ENCODE results near the gene GMIP.
"Not testable (repeated sequence)": the region's sequence is repeated elsewhere in the genome, so short reads cannot be mapped to it uniquely, and the experiment has no call there.

Gene GMIP, protein sequence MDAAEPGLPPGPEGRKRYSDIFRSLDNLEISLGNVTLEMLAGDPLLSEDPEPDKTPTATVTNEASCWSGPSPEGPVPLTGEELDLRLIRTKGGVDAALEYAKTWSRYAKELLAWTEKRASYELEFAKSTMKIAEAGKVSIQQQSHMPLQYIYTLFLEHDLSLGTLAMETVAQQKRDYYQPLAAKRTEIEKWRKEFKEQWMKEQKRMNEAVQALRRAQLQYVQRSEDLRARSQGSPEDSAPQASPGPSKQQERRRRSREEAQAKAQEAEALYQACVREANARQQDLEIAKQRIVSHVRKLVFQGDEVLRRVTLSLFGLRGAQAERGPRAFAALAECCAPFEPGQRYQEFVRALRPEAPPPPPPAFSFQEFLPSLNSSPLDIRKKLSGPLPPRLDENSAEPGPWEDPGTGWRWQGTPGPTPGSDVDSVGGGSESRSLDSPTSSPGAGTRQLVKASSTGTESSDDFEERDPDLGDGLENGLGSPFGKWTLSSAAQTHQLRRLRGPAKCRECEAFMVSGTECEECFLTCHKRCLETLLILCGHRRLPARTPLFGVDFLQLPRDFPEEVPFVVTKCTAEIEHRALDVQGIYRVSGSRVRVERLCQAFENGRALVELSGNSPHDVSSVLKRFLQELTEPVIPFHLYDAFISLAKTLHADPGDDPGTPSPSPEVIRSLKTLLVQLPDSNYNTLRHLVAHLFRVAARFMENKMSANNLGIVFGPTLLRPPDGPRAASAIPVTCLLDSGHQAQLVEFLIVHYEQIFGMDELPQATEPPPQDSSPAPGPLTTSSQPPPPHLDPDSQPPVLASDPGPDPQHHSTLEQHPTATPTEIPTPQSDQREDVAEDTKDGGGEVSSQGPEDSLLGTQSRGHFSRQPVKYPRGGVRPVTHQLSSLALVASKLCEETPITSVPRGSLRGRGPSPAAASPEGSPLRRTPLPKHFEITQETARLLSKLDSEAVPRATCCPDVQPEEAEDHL

DNA sequence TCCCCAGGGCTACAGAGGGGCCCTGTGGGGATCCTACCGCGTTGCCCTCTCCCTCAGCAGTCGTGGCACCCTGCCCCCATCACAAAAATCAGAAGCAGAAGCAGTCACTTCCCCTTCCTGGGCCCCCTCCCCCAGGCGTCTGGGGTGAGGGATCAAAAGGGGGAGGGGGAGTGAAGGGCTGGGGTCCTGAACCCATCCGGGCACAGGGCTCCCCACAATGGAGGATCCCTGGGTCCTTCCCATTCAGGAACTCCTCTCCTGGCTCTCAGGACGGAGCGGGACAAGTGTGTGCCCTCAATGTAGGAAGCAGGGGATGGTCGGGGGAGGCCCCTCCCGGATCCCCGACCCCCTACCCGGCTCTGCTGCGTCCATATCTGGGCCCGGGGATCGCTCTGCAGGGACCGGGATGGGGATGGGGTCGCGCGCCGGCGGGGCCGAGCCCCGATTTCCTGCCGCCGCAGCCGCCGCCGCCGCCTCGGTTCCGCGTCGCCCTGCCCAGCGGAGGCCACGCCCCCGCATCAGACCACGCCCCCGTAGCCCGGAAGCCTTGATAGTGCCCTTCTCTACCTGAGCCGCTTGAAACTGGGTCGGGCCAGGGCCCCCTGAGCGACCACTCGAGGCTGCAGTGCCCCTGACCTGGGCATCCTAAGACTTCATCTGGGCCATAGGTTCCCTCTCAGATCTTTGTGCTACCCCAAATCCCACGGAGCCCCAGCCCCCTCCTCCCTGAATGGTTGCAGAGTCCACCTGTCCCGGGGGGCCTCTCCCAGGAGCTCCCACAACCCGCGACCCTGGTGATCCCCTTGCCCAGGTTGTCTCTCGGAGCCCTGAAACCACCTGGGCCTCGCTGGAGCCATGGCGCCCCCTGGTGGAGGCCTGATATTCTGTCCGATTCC, at the start of gene GMIP:
TSS of gene GMIP (minus strand) at position 500 of the 896 bp plus-strand sequence. CDS start at position 372, 128 bp downstream.
- DNase-seq, result peak; percentile 78

DNA sequence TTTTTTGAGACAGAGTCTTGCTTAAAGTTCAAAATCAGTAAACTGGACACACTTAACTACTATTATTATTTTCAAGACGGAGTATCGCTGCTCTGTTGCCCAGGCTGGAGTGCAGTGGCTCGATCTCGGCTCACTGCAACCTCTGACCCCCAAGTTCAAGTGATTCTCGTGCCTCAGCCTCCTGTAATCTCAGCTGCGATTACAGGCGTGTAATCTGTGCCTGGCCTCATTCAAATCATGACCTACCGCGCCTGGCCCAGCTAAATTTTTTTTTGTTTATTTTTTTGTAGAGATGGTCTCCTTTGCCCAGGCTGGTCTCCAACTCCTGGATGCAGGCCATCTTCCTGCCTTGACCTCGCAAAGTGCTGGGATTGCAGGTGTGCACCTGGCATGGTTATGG, 48.2 kb upstream of the GMIP start:
- DNase-seq, result no peak

DNA sequence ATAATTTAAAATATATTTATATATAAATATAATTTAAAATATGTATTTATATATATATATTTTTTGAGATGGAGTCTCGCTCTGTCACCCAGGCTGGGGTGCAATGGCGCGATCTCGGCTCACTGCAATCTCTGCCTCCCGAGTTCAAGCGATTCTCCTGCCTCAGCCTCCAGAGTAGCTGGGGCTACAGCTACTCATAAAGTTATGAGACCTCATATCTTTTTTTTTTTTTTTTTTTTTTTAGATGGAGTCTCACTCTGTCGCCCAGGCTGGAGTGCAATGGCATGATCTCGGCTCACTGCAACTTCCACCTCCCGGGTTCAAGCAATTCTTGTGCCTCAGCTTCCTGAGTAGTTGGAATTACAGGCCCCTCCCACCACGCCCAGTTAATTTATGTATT, 45.6 kb upstream of the GMIP start:
- DNase-seq, result not testable (repeated sequence)

DNA sequence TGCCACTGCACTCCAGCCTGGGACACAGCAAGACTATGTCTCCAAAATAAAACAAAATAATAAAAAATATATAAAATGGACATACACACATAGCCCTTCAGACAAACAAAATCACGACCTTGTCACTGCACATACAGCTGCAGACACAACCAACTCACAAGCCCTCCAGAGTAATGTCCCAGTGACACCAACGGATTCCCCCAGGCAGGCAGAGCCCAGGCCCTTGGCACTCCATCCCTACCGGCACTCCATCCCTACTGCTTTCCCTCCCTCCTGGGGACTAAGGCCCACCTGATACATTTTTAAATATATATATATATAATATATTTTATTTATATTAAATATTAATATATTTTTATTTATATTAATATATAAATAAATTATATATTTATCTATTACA, 43.6 kb upstream of the GMIP start:
- no peak for DNase-seq

DNA sequence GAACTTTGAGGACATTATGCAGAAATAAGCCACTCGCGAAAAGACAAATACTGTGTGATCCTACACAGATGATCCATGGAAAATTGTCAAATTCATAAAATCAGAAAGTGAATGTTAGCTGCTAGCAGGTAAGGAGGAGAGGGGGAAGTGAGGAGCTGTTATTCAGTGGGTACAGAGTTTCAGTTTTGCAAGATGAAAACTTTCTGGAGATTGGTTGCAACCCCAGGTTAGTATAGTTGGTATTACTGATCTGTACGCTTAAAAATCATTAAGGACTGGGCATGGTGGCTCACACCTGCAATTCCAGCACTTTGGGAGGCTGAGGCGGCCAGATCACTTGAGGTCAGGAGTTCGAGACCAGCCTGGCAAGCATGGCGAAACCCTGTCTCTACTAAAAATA, 43.1 kb upstream of the GMIP start:
- DNase-seq, result no peak

- DNase-seq, result not testable (repeated sequence)
These were observed 42.7 kb upstream of the GMIP start for GRCh38 chr19:19686119-19686518.

- DNase-seq, result no peak
These were observed 36.0 kb upstream of the GMIP start for GRCh38 chr19:19679176-19680073.

- DNase-seq, result no peak
These were observed 34.1 kb upstream of the GMIP start for GRCh38 chr19:19677579-19677978.

GRCh38 chr19:19674315-19674714, 30.9 kb upstream of the GMIP start:
- DNase-seq, result no peak

DNA sequence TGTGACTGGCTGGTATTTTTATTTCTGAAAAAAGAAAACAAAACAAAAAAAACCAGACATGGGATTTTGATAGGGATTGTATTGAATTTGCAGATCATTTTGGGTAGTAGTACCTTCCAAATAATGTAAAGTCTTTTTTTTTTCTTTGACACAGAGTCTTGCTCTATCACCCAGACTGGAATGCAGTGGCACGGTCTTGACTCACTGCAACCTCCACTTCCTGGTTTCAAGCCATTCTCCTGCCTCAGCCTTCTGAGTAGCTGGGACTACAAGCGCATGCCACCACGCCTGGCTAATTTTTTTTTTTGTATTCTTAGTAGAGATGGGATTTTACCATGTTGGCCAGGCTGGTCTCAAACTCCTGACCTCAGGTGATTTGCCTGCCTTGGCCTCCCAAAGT, 29.4 kb upstream of the GMIP start:
- DNase-seq, result no peak

- no peak for DNase-seq
These were observed 26.7 kb upstream of the GMIP start for GRCh38 chr19:19670070-19670551.

- peak; percentile 92 for DNase-seq
These were observed 25.0 kb upstream of the GMIP start, which contains the start of gene ZNF101 for GRCh38 chr19:19668230-19669012. TSS of gene ZNF101 (plus strand) at chr19:19668839. CDS start at chr19:19668964, 125 bp downstream.

DNA sequence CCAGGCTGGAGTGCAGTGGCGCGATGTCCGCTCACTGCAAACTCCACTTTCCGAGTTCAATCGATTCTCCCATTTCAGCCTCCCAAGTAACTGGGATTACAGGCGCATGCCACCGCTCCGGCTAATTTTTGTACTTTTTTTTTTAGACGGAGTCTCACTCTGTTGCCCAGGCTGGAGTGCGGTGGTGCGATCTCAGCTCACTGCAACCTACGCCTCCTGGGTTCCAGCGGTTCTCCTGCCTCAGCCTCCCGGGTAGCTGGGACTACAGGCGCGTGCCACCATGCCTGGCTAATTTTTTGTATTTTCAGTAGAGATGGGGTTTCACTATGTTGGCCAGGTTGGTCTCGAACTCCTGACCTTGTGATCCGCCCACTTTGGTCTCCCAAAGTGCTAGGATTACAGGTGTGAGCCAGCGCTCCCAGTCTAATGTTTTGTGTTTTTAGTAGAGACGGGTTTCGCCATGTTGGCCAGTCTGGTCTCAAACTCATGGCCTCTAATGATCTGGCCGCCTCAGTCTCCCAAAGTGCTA, 22.0 kb upstream of the GMIP start:
- not testable (repeated sequence) for DNase-seq

- DNase-seq, result peak; percentile 98
These were observed 20.0 kb upstream of the GMIP start, which contains the start of gene ATP13A1 for GRCh38 chr19:19663256-19664120. TSS of gene ATP13A1 (minus strand) at chr19:19663676. CDS start at chr19:19663666, 10 bp downstream.

DNA sequence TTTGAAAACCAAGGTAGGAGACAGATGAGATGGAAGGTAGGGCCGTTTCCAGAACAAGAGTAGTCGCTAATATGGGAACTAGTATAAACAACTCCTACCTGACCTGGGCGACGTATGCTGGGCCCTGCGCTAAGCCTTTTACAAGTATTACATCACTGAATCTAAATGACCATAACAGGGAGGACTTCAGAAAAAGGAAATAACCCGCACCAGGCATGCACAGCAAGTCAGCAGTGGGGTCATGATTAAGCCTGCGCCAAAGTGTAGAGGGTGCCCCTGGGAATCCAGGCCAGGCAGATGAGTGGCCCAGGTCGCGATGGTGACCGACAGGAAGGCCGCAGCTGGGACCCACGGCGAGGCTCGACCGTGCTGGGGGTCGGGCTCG, 19.4 kb upstream of the GMIP start:
- no peak for DNase-seq

DNA sequence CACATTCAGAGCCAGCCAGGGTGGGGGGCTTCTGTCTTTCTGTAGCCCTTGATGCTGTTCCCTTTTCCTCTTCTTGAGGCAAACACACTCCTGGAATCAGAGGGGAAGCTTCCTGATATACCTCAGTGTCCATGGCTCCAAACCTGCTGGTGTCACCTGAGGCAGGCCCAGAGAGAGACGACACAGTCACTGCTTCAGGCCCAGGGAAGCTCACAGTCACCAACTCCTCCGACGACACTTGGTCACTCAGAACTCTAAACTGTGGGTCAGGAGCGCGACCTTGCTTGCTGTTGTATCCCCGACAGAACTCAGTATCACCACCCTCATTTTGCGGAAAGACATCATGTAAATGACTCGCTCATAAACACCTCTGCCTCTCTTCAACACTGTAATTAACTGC, 18.9 kb upstream of the GMIP start:
- no peak for DNase-seq

DNA sequence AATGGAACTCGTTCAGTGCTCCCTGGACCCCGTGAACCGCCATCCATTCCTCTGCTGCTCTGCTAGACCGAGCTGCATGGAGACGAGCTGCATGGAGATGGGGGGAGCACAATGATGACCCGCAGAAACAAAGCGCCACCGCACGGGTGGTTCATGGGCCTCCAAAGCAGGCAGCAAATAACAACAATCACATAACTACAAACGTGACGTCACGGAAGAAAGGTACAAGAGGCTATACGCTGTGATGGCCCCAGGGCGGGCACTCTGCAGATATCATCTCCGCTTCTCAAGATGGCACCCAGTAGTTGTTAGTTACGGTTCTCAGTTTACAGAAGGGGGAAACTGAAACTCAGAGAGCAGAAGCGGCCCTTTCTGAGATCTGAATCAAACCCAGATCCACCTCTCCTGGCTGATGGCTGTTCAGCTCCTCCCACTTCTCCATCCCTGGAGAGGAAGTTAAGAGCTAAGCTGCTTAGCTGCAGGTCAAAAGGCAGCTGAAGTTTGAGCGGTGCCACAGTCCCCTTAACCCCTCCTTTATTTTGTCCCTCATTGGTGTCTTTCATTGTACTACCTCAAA, 18.3 kb upstream of the GMIP start:
- DNase-seq, result no peak

DNA sequence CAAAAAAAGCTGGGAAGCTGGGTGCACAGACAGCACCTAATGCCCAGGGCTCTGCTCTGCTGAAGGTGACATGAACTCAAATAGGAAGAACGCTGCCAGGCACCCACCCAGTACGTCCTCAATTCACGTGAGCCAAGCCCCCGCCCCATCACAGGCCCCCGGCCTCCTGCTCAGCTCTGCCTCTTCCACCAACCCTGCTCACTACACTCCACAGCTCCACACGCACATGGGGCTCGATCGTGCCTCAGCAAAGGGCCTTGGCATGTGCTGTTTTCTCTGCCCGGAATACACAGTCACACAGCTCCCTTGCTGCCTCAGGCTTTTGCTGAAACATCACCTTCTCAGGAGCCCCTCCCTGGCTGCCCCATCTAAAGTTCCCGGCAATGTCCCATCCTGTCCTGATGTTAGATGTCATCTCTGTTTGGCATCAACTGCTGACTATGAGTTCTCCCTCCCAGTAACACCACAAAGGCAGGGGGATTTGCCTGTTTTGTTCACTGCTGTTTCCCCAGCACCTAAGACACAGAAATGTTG, 17.8 kb upstream of the GMIP start:
- DNase-seq, result no peak

All from left hindlimb (tissue), 1 donor.